Measurements from ENCODE around the gene TCFL5.

- TF ChIP-seq, protein P1, sequence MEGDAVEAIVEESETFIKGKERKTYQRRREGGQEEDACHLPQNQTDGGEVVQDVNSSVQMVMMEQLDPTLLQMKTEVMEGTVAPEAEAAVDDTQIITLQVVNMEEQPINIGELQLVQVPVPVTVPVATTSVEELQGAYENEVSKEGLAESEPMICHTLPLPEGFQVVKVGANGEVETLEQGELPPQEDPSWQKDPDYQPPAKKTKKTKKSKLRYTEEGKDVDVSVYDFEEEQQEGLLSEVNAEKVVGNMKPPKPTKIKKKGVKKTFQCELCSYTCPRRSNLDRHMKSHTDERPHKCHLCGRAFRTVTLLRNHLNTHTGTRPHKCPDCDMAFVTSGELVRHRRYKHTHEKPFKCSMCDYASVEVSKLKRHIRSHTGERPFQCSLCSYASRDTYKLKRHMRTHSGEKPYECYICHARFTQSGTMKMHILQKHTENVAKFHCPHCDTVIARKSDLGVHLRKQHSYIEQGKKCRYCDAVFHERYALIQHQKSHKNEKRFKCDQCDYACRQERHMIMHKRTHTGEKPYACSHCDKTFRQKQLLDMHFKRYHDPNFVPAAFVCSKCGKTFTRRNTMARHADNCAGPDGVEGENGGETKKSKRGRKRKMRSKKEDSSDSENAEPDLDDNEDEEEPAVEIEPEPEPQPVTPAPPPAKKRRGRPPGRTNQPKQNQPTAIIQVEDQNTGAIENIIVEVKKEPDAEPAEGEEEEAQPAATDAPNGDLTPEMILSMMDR (IDR thresholded peaks at IDR 0.05 in 8 of 11, conservative IDR thresholded peaks at IDR 0.05 in 3 of 11), result no peak
- no peak for TF ChIP-seq POLR2A (IDR thresholded peaks at IDR 0.05)
Measured at GRCh38 chr20:62908971-62909791, 47.6 kb upstream of the TCFL5 start.

Data from spleen (tissue), 7 donors.